Measurements from ENCODE around the gene GPR150. TPM values are rescaled to one million over a fixed set of nuclear protein-coding genes. Genes with fewer than 3 reads are reported as not detected.

The GPR150 gene
- total RNA-seq, 1 donor from 2014 or later = 9.6 TPM

DNA sequence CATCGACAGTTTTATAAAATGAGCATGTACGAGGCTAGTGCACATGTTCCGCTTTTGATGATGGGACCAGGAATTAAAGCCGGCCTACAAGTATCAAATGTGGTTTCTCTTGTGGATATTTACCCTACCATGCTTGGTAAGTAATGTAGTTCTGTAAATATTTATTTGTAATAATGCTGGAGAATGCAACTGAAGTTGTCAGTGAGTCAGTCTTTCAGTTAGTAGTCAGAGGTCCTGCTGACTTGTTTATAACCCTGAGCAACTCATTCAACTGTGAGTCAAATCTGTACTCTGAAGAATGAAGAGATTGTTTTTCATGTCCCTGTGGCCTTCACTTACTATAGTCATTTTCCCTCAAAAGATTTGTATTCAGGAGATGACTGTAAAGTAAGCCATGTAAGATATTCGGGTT, 28.4 kb upstream of the GPR150 start:
- Histone ChIP-seq H3K36me3 (no peaks in the 10 kb centered on the region), H3K27ac (no peak overlapping the region), H3K4me1 (no peaks in the 10 kb centered on the region), H3K27me3 (no peaks in the 10 kb centered on the region), H3K4me3 (no peak overlapping the region), H3K9me3 (no peaks in the 10 kb centered on the region)
- no peak for DNase-seq (ENCODE audit: low spot score in 2 of 2)
- no peak for TF ChIP-seq CTCF (IDR thresholded peaks at IDR 0.05)
- intact Hi-C loops (cut with DNase I) = no loop called here

DNA sequence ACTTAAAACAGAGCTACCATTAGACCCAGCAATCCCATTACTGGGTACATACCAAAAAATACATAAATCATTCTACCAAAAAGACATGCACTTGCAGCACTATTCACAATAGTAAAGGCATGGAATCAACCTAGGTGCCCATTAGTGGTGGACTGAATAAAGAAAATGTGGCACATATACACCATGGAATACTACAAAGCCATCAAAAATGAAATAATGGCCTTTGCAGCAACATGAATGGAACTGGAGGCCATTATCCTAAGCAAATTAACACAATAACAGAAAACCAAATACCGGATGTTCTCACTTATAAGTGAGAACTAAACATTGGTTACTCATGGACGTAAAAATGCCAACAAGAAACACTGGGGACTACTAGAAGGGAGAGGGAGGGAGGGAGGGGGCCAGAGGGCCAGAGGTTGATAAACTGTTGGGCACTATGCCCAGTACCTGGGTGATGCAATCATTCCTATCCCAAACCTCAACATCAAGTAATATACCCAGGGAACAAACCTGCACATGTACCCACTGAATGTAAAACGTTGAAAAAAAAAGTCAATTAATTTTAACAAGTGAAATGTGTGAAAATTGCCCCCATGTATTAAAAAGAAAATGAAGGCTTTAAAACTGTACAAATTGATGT, 24.5 kb upstream of the GPR150 start:
- Histone ChIP-seq H3K4me1 (no peaks in the 10 kb centered on the region), H3K9me3 (no peaks in the 10 kb centered on the region), H3K27ac (no peak overlapping the region), H3K36me3 (no peaks in the 10 kb centered on the region), H3K4me3 (no peak overlapping the region), H3K27me3 (no peaks in the 10 kb centered on the region)
- no peak for TF ChIP-seq CTCF (IDR thresholded peaks at IDR 0.05)
- DNase-seq (ENCODE audit: low spot score in 2 of 2) = no peak
- intact Hi-C loops (cut with DNase I) = no loop called here

DNA sequence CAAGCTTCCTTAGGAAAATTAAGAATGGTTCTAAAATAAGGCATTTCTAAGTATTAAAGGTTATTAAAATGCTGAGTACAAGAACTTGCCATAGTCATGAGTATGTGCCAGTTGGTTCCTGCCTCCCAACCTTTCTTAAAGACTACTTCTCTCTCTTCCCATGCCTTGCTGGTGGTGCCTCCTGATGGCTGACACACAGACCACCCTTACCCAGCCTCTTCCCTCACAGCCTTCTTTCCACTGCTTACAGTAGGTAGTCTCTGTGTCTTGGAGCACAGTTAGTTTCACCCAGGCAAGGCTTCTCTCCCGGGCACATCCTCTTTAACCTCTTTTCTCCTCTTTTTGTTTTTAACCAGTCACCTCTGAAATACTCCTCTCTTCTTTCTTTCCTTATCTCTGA, 20.6 kb upstream of the GPR150 start:
- H3K4me1 ChIP-seq = no peaks in the 10 kb centered on the region
- no peak for DNase-seq (ENCODE audit: low spot score in 2 of 2)
- H3K27ac ChIP-seq = no peak overlapping the region
- no peaks in the 10 kb centered on the region for H3K27me3 ChIP-seq
- intact Hi-C loops (cut with DNase I) = no loop called here
- H3K4me3 ChIP-seq = no peak overlapping the region
- H3K36me3 ChIP-seq = no peaks in the 10 kb centered on the region
- no peak for TF ChIP-seq CTCF (IDR thresholded peaks at IDR 0.05)
- no peaks in the 10 kb centered on the region for H3K9me3 ChIP-seq

- no peak for DNase-seq (ENCODE audit: low spot score in 2 of 2)
- no peak overlapping the region for H3K27ac ChIP-seq
- intact Hi-C loops (cut with DNase I) = no loop called here
- H3K4me3 ChIP-seq = no peak overlapping the region
- no peaks in the 10 kb centered on the region for H3K36me3 ChIP-seq
- no peaks in the 10 kb centered on the region for H3K27me3 ChIP-seq
- no peak for TF ChIP-seq CTCF (IDR thresholded peaks at IDR 0.05)
- no peaks in the 10 kb centered on the region for H3K4me1 ChIP-seq
- H3K9me3 ChIP-seq = no peaks in the 10 kb centered on the region
Observed at GRCh38 chr5:95600557-95600956, 19.3 kb upstream of the GPR150 start.

DNA sequence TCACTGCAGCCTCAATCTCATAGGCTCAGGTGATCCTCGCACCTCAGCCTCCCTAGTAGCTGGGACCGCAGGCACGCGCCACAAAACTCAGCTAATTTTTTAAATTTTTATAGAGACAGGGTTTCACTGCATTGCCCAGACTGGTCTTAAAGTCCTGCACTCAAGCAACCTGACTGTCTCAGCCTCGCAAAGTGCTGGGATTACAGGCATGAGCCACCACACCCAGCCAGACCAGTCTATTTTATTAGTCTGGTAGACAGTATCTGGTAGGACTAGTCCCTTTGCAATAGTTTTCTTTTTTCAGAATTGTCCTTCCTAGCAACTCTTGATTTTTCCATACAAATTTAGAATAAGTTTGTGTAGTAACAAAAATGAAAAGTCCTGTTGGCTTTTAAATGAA, 14.1 kb upstream of the GPR150 start:
- no peak for TF ChIP-seq CTCF (IDR thresholded peaks at IDR 0.05)
- no peaks in the 10 kb centered on the region for H3K4me1 ChIP-seq
- no peak overlapping the region for H3K27ac ChIP-seq
- no peak for DNase-seq (ENCODE audit: low spot score in 2 of 2)
- intact Hi-C loops (cut with DNase I) = no loop called here
- H3K9me3 ChIP-seq = no peaks in the 10 kb centered on the region
- no peak overlapping the region for H3K4me3 ChIP-seq
- no peaks in the 10 kb centered on the region for H3K27me3 ChIP-seq
- H3K36me3 ChIP-seq = no peaks in the 10 kb centered on the region

DNA sequence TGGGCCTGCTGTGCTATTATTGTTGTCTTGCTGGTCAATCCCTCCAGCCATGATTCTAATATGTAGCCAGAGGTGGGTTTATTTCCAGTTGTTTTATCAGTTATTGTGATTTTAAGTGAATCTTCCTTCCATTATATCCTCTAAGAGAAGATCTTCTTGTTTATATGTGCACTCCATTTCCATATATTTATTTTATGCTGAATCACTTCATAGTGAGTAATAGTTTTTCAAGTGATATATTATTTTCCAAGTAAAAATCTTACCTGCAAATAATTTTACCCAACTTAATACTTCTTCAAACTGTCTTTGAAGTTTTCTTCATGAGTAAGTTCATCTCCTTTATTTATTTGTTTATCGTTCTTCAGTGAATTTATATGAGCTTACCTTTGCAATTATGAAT, 13.5 kb upstream of the GPR150 start:
- no peak for TF ChIP-seq CTCF (IDR thresholded peaks at IDR 0.05)
- intact Hi-C loops (cut with DNase I) = no loop called here

More for the DNA sequence above, 13.5 kb upstream of the GPR150 start:
- no peaks in the 10 kb centered on the region for H3K4me1 ChIP-seq
- no peaks in the 10 kb centered on the region for H3K9me3 ChIP-seq
- H3K36me3 ChIP-seq = no peaks in the 10 kb centered on the region
- H3K27ac ChIP-seq = no peak overlapping the region
- DNase-seq (ENCODE audit: low spot score in 2 of 2) = no peak
- no peak overlapping the region for H3K4me3 ChIP-seq
- no peaks in the 10 kb centered on the region for H3K27me3 ChIP-seq
